IgD-negative memory B cell (primary cell): ENCODE results near the gene RAPH1. TPM values are rescaled to one million over a fixed set of nuclear protein-coding genes. Genes with fewer than 3 reads are reported as not detected.
A peak's percentile ranks its signal among the peaks of the same experiment; 100 is the strongest.

Experiments
- H3K27ac Mint-ChIP-seq, 3 donors: one replicate each; pipeline ENCODE4 v1.8.0; 2020 to 2022; ENCODE audit warnings: mild to moderate bottlenecking in 3 of 3, mixed read lengths in 3 of 3, moderate library complexity in 1 of 3
- H3K27me3 Mint-ChIP-seq: one replicate; pipeline ENCODE4 v1.8.0; 2021; ENCODE audit warnings: mixed read lengths
- H3K36me3 Mint-ChIP-seq: one replicate; pipeline ENCODE4 v1.8.0; 2020; ENCODE audit warnings: mild to moderate bottlenecking, mixed read lengths
- H3K4me1 Mint-ChIP-seq, 3 donors: one replicate each; pipeline ENCODE4 v1.8.0; 2020 to 2022; ENCODE audit warnings: mixed read lengths in 3 of 3, mild to moderate bottlenecking in 1 of 3
- H3K4me3 Mint-ChIP-seq, 4 donors: one replicate each; pipeline ENCODE4 v1.8.0; 2020 to 2022; ENCODE audit warnings: mild to moderate bottlenecking in 4 of 4, mixed read lengths in 4 of 4, moderate library complexity in 3 of 4
- H3K9me3 Mint-ChIP-seq, 3 donors: one replicate each; pipeline ENCODE4 v1.8.0; 2020 to 2021; ENCODE audit warnings: mixed read lengths in 3 of 3, mild to moderate bottlenecking in 1 of 3
- polyA plus RNA-seq: library from polyadenylated mRNA; unstranded; fragments of 300-500 nt; fragmentation: Illumina TruSeq; gene quantifications from one replicate; pipeline ENCODE4 v1.2.3, GENCODE V29; 2021

The RAPH1 gene
- polyA plus RNA-seq = not detected

GRCh38 chr2:203535078-203535783 is at the start of gene RAPH1:
TSS of gene RAPH1 (minus strand) at chr2:203535301. CDS start at chr2:203495353, 39,948 bp downstream.
- H3K4me1 Mint-ChIP-seq = peaks cover 9 to 23% (median 9%) of the 10 kb centered on the region in 3 donors
- H3K4me3 Mint-ChIP-seq = peak within 1 kb of the TSS; percentile 82 to 96 (median 92)
- H3K9me3 Mint-ChIP-seq = peaks cover 9 to 18% (median 13%) of the 10 kb centered on the region in 3 donors
- H3K27ac Mint-ChIP-seq = peak within 1 kb of the TSS in 1 of 3 donors; percentile 7
- H3K27me3 Mint-ChIP-seq = peaks cover 53% of the 10 kb centered on the region
- no peaks in the 10 kb centered on the region for H3K36me3 Mint-ChIP-seq

GRCh38 chr2:203584784-203585183 is 49.7 kb upstream of the RAPH1 start:
- Mint-ChIP-seq H3K27me3 (peaks cover 36% of the 10 kb centered on the region), H3K36me3 (no peaks in the 10 kb centered on the region), H3K4me3 (no peak overlapping the region), H3K27ac (peak overlapping the region in 1 of 3 donors; percentile 19), H3K4me1 (peaks cover 0 to 1% (median 0%) of the 10 kb centered on the region in 3 donors), H3K9me3 (peaks cover 0 to 4% (median 0%) of the 10 kb centered on the region in 3 donors)

GRCh38 chr2:203583701-203584100 is 48.6 kb upstream of the RAPH1 start:
- Mint-ChIP-seq H3K4me3 (no peak overlapping the region), H3K9me3 (peaks cover 0 to 4% (median 2%) of the 10 kb centered on the region in 3 donors), H3K27ac (no peak overlapping the region), H3K4me1 (peaks cover 0 to 1% (median 0%) of the 10 kb centered on the region in 3 donors), H3K36me3 (no peaks in the 10 kb centered on the region), H3K27me3 (peaks cover 34% of the 10 kb centered on the region)

GRCh38 chr2:203583084-203583695 is 48.1 kb upstream of the RAPH1 start:
- peaks cover 0 to 1% (median 0%) of the 10 kb centered on the region in 3 donors for H3K4me1 Mint-ChIP-seq
- H3K9me3 Mint-ChIP-seq = peaks cover 0 to 4% (median 2%) of the 10 kb centered on the region in 3 donors
- H3K36me3 Mint-ChIP-seq = no peaks in the 10 kb centered on the region
- H3K27me3 Mint-ChIP-seq = peaks cover 37% of the 10 kb centered on the region
- no peak overlapping the region for H3K4me3 Mint-ChIP-seq
- no peak overlapping the region for H3K27ac Mint-ChIP-seq

- Mint-ChIP-seq H3K4me1 (peaks cover 0 to 1% (median 0%) of the 10 kb centered on the region in 3 donors), H3K4me3 (no peak overlapping the region), H3K27ac (no peak overlapping the region), H3K9me3 (peaks cover 0 to 4% (median 2%) of the 10 kb centered on the region in 3 donors), H3K36me3 (no peaks in the 10 kb centered on the region), H3K27me3 (peaks cover 37% of the 10 kb centered on the region)
Measured at GRCh38 chr2:203582468-203582867, 47.4 kb upstream of the RAPH1 start.

GRCh38 chr2:203580844-203581243 is 45.7 kb upstream of the RAPH1 start:
- Mint-ChIP-seq H3K36me3 (no peaks in the 10 kb centered on the region), H3K27me3 (peaks cover 32% of the 10 kb centered on the region), H3K4me1 (peaks cover 0 to 1% (median 0%) of the 10 kb centered on the region in 3 donors), H3K27ac (no peak overlapping the region), H3K4me3 (no peak overlapping the region), H3K9me3 (peaks cover 0 to 5% (median 4%) of the 10 kb centered on the region in 3 donors)

- Mint-ChIP-seq H3K36me3 (no peaks in the 10 kb centered on the region), H3K4me1 (no peaks in the 10 kb centered on the region), H3K27ac (no peak overlapping the region), H3K4me3 (no peak overlapping the region), H3K27me3 (peaks cover 27% of the 10 kb centered on the region), H3K9me3 (peaks cover 0 to 5% (median 4%) of the 10 kb centered on the region in 3 donors)
Measured at GRCh38 chr2:203579730-203580129, 44.6 kb upstream of the RAPH1 start.

- Mint-ChIP-seq H3K9me3 (peaks cover 0 to 5% (median 4%) of the 10 kb centered on the region in 3 donors), H3K4me1 (no peaks in the 10 kb centered on the region), H3K27ac (no peak overlapping the region), H3K4me3 (no peak overlapping the region), H3K27me3 (peaks cover 23% of the 10 kb centered on the region), H3K36me3 (no peaks in the 10 kb centered on the region)
Measured at GRCh38 chr2:203578759-203579643, 43.9 kb upstream of the RAPH1 start.

GRCh38 chr2:203574824-203575223 is 39.7 kb upstream of the RAPH1 start:
- H3K4me1 Mint-ChIP-seq = no peaks in the 10 kb centered on the region
- H3K27ac Mint-ChIP-seq = no peak overlapping the region
- H3K9me3 Mint-ChIP-seq = peaks cover 0 to 9% (median 1%) of the 10 kb centered on the region in 3 donors
- H3K4me3 Mint-ChIP-seq = no peak overlapping the region
- H3K27me3 Mint-ChIP-seq = peaks cover 22% of the 10 kb centered on the region
- peaks cover 3% of the 10 kb centered on the region for H3K36me3 Mint-ChIP-seq

GRCh38 chr2:203572316-203572715 is 37.2 kb upstream of the RAPH1 start:
- Mint-ChIP-seq H3K9me3 (peaks cover 0 to 7% (median 1%) of the 10 kb centered on the region in 3 donors), H3K4me1 (no peaks in the 10 kb centered on the region), H3K4me3 (no peak overlapping the region), H3K27ac (peak overlapping the region in 1 of 3 donors; percentile 23), H3K27me3 (peaks cover 21% of the 10 kb centered on the region), H3K36me3 (peaks cover 3% of the 10 kb centered on the region)

- peaks cover 0 to 4% (median 0%) of the 10 kb centered on the region in 3 donors for H3K9me3 Mint-ChIP-seq
- H3K27ac Mint-ChIP-seq = no peak overlapping the region
Measured at GRCh38 chr2:203569677-203570316, 34.7 kb upstream of the RAPH1 start.

GRCh38 chr2:203567691-203568090 is 32.6 kb upstream of the RAPH1 start:
- H3K36me3 Mint-ChIP-seq = peaks cover 3% of the 10 kb centered on the region
- peaks cover 7% of the 10 kb centered on the region for H3K27me3 Mint-ChIP-seq
- no peaks in the 10 kb centered on the region for H3K4me1 Mint-ChIP-seq
- no peaks in the 10 kb centered on the region for H3K9me3 Mint-ChIP-seq
- H3K4me3 Mint-ChIP-seq = no peak overlapping the region
- no peak overlapping the region for H3K27ac Mint-ChIP-seq

More at GRCh38 chr2:203569677-203570316, 34.7 kb upstream of the RAPH1 start:
- Mint-ChIP-seq H3K4me1 (no peaks in the 10 kb centered on the region), H3K4me3 (no peak overlapping the region), H3K27me3 (peaks cover 13% of the 10 kb centered on the region), H3K36me3 (peaks cover 3% of the 10 kb centered on the region)

GRCh38 chr2:203566161-203566560 is 31.1 kb upstream of the RAPH1 start:
- Mint-ChIP-seq H3K4me3 (no peak overlapping the region), H3K9me3 (no peaks in the 10 kb centered on the region), H3K27ac (no peak overlapping the region), H3K4me1 (no peaks in the 10 kb centered on the region), H3K36me3 (peaks cover 3% of the 10 kb centered on the region), H3K27me3 (peaks cover 6% of the 10 kb centered on the region)

- H3K27me3 Mint-ChIP-seq = peaks cover 5% of the 10 kb centered on the region
- H3K27ac Mint-ChIP-seq = no peak overlapping the region
- no peaks in the 10 kb centered on the region for H3K36me3 Mint-ChIP-seq
- no peak overlapping the region for H3K4me3 Mint-ChIP-seq
- H3K4me1 Mint-ChIP-seq = no peaks in the 10 kb centered on the region
- no peaks in the 10 kb centered on the region for H3K9me3 Mint-ChIP-seq
Measured at GRCh38 chr2:203565076-203565475, 30.0 kb upstream of the RAPH1 start.
